Measurements from ENCODE around the gene METTL8.

METTL8 gene, protein sequence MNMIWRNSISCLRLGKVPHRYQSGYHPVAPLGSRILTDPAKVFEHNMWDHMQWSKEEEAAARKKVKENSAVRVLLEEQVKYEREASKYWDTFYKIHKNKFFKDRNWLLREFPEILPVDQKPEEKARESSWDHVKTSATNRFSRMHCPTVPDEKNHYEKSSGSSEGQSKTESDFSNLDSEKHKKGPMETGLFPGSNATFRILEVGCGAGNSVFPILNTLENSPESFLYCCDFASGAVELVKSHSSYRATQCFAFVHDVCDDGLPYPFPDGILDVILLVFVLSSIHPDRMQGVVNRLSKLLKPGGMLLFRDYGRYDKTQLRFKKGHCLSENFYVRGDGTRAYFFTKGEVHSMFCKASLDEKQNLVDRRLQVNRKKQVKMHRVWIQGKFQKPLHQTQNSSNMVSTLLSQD

DNA sequence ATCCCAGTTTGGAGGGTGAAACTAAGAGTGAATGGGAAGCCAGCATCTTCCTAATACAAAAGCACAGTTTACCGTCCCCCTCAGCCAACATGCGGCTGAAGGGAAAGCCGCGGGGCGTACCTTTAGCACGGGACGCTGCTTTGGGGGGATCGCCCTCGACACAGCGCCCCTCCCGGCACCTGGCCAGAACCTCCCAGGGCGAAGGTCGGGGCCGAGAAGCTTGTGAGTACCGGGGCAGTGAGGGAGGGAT, at the start of gene METTL8:
METTL8 (minus strand) TSS at position 228 of the 250 bp plus-strand sequence. CDS start 41,805 bp downstream, outside the sequence.
- TF ChIP-seq, protein P1, sequence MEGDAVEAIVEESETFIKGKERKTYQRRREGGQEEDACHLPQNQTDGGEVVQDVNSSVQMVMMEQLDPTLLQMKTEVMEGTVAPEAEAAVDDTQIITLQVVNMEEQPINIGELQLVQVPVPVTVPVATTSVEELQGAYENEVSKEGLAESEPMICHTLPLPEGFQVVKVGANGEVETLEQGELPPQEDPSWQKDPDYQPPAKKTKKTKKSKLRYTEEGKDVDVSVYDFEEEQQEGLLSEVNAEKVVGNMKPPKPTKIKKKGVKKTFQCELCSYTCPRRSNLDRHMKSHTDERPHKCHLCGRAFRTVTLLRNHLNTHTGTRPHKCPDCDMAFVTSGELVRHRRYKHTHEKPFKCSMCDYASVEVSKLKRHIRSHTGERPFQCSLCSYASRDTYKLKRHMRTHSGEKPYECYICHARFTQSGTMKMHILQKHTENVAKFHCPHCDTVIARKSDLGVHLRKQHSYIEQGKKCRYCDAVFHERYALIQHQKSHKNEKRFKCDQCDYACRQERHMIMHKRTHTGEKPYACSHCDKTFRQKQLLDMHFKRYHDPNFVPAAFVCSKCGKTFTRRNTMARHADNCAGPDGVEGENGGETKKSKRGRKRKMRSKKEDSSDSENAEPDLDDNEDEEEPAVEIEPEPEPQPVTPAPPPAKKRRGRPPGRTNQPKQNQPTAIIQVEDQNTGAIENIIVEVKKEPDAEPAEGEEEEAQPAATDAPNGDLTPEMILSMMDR (IDR thresholded peaks at IDR 0.05; ENCODE audit: borderline replicate concordance, control extremely low read depth, extremely low read depth, insufficient read depth, missing control alignments) = peak; percentile 46
- no peak for DNase-seq (ENCODE audit: low spot score)
- in situ Hi-C loops (cut with MboI; ENCODE audit: low sequenced_read_pairs, unreplicated experiment) = loop anchor here (25.0 kb wide), 1 partner anchor 446 kb away; no protein-coding TSS in a partner anchor

DNA sequence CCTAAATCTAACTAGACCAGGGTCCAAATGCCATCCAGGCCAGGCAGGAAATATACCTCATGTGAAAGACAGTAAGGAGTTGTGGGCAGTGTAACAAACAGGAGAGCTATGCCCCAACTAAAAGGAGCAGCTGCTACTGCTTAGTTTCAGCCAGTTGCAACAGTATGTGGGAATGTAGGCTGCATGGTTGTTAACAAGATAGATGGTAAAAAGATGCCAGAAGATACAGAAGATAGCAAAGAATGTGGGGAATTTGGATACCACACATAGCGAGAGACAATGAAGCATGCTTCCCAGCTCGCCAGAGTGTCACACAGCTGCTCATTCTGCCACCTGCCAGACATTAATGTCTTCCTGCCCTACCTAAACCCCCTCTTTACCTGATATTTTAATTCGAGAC, 49.1 kb upstream of the METTL8 start:
- TF ChIP-seq, protein P1 (IDR thresholded peaks at IDR 0.05; ENCODE audit: borderline replicate concordance, control extremely low read depth, extremely low read depth, insufficient read depth, missing control alignments) = no peak

DNA sequence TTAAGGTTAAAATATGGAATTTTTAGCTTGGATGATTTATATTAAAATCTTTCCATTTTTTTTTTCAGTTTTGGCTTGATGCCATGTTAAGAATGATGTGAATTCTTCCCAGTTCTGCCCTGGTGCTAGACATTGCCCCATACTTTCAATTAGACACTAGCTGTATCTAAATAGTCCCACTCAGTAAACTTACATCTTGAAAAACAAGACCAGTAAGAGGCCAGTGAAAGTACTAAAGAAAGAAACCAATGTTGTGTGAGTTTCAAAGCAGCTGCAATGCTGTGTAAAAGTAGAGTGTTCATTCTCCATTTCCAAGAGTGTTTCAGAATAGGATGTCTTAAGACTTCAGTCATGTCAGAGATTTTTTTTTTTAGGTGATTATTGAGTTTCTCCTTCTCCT, 48.5 kb upstream of the METTL8 start:
- DNase-seq (ENCODE audit: low spot score) = no peak
- TF ChIP-seq, protein P1 (IDR thresholded peaks at IDR 0.05; ENCODE audit: borderline replicate concordance, control extremely low read depth, extremely low read depth, insufficient read depth, missing control alignments) = no peak
- in situ Hi-C loops (cut with MboI; ENCODE audit: low sequenced_read_pairs, unreplicated experiment) = no loop called here

More for the DNA sequence above, 49.1 kb upstream of the METTL8 start:
- in situ Hi-C loops (cut with MboI; ENCODE audit: low sequenced_read_pairs, unreplicated experiment) = no loop called here
- no peak for DNase-seq (ENCODE audit: low spot score)

DNA sequence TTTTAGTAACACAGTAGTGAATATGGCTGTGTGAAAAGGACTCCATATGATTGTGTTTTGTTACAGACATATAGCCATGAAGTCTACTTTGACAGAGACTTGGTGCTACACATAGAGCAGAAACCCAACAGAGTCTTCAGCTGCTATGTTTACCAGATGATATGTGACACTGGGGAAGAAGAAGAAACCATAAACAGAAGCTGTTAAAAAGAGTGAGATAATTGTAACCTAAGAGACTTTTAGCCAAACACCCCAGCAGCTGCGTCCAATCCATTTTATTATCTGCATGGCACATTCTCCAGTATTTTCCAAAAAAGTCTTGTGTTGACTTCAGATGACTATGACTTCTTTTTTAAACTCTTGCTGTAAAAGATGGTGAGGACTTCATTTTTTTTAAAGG, 47.1 kb upstream of the METTL8 start:
- no peak for DNase-seq (ENCODE audit: low spot score)
- TF ChIP-seq, protein P1 (IDR thresholded peaks at IDR 0.05; ENCODE audit: borderline replicate concordance, control extremely low read depth, extremely low read depth, insufficient read depth, missing control alignments) = no peak
- in situ Hi-C loops (cut with MboI; ENCODE audit: low sequenced_read_pairs, unreplicated experiment) = no loop called here

DNA sequence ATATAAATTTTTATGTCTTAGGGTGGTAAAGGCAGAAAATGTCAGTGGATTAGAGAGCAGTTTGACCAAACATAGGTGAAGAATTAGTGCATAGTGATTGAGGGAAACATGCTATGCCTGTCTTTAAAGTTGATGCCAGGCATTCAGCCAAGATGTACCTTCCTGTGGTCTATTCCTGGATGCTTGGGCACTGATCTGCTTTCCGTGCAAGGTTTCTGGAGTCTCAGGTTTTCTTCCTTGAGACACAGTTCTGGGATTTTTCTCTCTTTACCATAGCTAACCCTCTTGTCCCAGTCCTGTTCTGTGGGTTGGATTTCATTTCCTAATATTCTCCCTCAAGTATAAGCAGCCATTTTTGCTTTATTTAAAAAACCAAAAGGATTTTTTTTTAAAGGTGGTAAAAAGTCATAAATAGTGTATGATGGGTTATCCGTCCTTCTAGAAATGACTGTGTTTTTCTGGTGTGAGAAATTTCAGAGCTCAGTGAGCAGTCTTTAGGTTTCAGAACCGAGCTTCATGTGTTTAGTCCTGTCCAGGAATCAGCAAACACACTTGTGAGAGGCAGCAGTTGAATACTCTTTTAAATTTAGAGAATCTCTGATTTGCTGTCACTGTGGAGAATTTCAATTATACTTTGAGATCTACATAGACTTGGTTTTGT, 45.5 kb upstream of the METTL8 start:
- TF ChIP-seq, protein P1 (IDR thresholded peaks at IDR 0.05; ENCODE audit: borderline replicate concordance, control extremely low read depth, extremely low read depth, insufficient read depth, missing control alignments) = no peak
- in situ Hi-C loops (cut with MboI; ENCODE audit: low sequenced_read_pairs, unreplicated experiment) = no loop called here
- peak; percentile 27 for DNase-seq (ENCODE audit: low spot score)

DNA sequence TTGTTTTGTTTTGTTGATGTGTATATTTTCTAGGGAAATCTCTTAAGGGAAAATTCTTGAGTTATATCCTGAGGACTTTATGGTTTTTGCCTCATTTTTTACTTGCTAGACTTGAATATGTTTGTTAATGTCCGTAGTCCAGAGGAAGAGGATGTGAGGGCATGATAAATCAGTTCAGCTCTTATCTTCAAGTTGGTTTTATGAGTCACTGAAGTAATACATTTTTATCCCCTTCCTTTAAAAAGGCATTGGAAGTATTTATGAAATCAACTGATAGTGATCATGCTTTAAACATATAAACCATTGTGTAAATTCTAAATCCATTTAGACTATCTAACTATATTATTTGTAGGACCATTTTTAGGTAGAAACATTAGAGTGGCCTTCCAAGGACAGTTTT, 44.6 kb upstream of the METTL8 start:
- no peak for DNase-seq (ENCODE audit: low spot score)
- in situ Hi-C loops (cut with MboI; ENCODE audit: low sequenced_read_pairs, unreplicated experiment) = no loop called here

More for the DNA sequence above, 44.6 kb upstream of the METTL8 start:
- TF ChIP-seq, protein P1 (IDR thresholded peaks at IDR 0.05; ENCODE audit: borderline replicate concordance, control extremely low read depth, extremely low read depth, insufficient read depth, missing control alignments) = no peak
